Nucleus accumbens (tissue), 56 donors: ENCODE measurements around the gene CSDE1.
"Not testable (repeated sequence)": the region's sequence is repeated elsewhere in the genome, so short reads cannot be mapped to it uniquely, and the experiment has no call there.

Experiments
- DNase-seq, 56 donors: peaks; one replicate each; lab custom pipeline; 2025; lab: John Stamatoyannopoulos, UW

CSDE1 gene

DNA sequence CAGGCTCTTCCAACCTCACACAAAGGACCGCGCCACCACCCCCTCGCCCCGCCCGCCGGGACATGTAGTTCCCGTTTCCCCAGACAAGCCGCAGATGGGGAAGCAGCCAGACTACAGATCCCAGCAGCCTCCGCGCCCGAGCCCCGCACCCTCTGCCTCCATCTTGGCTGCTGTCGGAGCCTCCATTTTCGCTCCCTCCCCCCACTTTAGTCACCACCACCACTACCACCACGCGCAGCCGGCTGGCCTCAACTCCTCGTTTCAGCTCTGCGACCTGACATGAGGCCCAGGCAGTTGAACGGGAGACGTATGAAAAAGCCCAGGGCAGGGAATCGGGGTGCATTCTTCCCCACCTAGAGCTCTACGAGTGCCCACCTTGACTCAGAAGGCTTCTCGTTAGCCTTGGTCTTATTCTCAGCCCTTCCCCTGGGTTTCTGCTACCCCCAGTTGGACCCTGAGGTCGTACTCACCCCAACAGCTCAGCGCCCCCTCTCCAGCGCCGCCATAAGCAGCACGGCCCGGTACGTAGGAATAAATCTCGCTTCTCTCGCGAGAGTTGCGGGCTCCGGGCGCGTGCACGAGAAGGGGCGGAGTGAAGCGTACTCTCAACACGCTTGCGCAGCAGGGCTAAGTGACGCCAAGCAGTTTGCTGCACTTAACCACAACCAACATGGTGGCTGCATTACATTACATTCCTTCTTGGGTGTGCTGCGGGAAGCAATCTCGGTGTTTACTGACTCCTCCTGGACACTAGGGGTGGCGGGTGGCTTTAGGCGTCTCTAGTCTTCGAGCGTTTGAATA lies at the start of gene CSDE1:
Gene CSDE1 (minus strand): TSS at position 530 of the 801 bp plus-strand sequence. CDS start 18,094 bp downstream, outside the sequence.
- peak; percentile 57 to 97 (median 92) for DNase-seq

DNA sequence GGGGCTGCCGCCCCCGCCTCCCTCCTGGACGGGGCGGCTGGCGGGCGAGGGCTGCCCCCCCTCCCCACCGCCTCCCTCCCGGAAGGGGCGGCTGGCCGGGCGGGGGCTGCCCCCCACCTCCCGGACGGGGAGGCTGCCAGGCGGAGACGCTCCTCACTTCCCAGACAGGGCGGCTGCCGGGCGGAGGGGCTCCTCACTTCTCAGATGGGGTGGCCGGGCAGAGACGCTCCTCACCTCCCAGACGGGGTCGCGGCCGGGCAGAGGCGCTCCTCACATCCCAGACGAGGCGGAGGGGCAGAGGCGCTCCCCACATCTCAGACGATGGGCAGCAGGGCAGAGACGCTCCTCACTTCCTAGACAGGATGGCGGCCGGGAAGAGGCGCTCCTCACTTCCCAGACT lies 46.7 kb upstream of the CSDE1 start:
- not testable (repeated sequence) for DNase-seq

DNA sequence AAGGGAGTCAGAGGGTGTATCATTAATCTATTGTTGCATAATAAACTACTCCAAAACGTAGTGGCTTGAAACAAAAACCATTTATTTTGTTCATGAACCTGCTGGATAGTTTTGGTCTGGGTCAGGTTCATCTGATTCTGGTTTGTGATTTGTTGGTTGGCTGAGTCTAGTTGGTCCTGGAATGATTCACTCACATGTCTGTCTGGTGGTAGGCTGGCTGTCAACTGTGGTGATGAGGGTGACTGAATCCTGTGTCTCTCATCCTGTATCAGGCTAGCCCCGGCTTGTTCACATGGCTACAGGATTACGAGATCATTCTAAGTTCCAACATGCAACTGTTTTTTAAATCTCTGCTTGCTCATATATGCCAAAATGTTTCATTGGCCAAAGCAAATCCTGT lies 45.2 kb upstream of the CSDE1 start:
- no peak for DNase-seq

DNA sequence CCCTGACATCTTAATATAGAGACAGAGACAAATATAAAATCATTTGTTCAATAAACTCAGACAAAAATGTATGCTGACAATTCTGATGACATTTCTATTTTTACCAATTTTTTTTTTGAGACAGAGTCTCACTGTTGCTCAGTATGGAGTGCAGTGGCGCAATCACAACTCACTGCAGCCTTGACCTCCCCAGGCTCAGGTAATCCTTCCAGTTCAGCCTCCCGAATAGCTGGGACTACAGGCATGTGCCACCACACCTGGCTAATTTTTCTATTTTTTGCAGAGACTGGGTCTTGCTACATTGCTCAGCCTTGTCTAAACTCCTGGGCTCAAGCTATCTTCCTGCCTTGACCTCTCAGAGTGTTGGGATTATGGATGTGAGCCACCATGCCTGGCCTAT lies 36.3 kb upstream of the CSDE1 start:
- DNase-seq: no peak

DNA sequence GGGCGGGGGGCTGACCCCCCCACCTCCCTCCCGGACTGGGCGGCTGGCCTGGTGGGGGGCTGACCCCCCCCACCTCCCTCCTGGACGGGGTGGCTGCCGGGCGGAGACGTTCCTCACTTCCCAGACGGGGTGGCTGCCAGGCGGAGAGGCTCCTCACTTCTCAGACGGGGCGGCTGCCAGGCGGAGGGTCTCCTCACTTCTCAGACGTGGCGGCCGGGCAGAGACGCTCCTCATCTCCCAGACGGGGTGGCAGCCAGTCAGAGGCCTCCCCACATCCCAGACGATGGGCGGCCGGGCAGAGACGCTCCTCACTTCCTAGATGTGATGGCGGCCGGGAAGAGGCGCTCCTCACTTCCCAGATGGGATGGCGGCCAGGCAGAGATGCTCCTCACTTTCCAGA lies 32.8 kb upstream of the CSDE1 start:
- DNase-seq: not testable (repeated sequence)

DNA sequence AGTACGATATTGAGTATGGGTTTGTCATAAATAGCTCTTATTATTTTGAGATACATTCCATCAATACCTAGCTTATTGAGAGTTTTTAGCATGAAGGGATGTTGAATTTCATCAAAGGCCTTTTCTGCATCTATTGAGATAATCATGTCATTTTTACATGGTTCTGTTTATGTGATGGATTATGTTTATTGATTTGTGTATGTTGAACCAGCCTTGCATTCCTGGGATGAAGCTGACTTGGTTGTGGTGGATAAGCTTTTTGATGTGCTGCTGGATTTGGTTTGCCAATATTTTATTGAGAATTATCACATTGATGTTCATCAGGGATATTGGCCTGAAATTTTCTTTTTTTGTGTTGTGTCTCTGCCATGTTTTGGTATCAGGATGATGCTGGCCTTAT lies 28.7 kb upstream of the CSDE1 start:
- not testable (repeated sequence) for DNase-seq

DNA sequence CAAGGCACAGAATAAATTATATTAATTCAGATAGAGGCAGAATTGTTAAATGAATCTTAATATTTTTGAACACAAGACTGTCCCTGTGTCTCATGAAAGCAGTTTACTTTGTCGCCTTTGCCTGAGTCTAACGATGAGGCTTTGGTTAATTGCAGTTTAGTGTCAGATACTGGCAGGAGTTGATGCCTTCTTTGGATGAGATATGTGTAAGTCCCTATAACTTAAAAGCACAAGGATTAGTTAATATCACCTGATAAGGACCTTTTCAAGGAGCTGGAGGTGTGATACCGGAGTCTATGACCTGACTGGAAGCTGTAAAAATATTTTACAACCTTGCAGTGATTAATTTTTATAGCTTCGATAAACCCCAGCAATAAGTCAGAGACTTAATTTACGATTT lies 24.7 kb upstream of the CSDE1 start:
- no peak for DNase-seq

DNA sequence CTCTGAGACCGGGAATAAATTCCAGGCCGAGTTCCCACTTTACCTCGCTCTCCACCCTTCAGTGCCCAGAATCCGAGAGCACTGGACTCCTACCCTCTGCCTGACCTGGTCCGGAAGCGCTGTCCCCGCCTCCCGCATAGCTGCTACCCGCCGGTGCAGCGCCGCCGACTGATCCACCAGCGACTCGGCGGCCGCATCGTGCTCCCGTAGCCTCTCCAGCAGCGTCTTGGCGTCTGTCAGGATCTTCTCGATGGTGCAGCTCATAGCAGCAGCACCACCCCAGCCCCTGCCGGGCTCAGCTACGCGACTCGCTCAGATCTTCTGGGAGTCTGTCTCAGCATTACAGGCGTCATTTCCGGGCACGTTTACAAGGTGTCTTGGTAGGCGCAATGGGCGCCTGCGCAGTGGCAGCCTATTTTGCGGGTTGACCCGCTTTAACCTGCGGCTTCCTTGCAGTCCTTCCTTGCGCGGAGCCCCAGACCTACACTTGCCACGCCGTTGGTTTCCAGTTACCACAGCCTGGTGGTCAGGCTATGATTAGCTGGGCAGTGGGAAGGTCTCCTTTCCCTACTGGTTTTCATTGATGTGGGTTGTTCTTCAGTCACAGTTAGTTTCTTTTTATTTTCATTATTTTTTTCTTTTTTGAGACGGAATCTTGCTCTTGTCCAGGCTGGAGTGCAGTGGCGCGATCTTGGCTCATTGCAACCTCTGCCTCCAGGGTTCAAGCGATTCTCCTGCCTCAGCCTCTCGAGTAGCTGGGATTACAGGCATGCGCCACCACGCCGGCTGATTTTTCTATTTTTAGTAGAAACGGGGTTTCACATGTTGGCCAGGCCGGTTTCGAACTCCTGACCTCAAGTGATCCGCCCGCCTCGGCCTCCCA lies 22.8 kb upstream of the CSDE1 start, which contains the start of gene SIKE1:
Gene SIKE1 (minus strand): TSS at position 342 of the 883 bp plus-strand sequence. CDS start 78 bp downstream, at position 264.
- peak; percentile 43 to 96 (median 84) for DNase-seq

DNA sequence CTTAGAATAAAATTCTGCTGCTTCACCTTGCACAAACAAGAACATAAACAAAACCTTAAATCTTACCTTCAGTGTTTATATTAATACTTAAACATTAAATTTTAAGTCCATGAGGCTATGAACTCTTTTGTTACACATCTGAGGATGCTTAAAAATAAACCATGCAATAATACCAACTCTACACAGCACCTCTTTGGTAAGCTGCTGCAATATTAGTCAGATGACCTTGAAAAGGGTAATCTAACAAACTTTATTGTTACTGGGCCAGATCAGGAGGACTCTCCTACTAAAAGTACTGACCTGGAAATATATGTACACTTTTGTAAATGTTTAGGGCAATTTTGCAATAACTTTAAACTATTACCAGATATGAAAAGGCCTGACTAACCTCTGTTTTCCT lies 21.9 kb upstream of the CSDE1 start:
- no peak for DNase-seq

DNA sequence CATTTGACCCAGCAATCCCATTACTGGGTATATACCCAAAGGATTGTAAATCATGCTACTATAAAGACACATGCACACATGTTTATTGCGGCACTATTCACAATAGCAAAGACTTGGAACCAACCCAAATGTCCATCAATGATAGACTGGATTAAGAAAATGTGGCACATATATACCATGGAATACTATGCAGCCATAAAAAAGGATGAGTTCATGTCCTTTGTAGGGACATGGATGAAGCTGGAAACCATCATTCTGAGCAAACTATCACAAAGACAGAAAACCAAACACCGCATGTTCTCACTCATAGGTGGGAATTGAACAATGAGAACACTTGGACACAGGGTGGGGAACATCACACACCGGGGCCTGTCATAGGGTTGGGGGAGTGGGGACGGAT lies 18.9 kb upstream of the CSDE1 start:
- DNase-seq: not testable (repeated sequence)

DNA sequence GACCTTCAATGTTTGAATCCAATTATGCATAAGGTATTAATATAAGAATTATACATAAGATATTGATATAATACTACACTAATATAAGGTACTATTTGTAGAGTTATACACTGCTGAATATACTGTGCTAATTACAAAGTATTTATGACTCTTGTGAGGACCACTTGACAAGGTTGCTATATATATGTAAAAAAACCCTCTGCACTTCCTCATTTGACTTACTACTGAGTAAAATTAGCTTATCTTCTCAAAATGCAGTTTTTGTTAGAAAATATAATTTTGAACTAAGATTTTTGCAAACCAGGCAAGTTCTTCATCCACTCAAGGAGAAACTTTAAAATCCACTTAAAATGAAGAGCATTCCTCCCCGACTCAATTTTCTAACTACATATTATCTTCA lies 14.2 kb upstream of the CSDE1 start:
- no peak for DNase-seq

DNA sequence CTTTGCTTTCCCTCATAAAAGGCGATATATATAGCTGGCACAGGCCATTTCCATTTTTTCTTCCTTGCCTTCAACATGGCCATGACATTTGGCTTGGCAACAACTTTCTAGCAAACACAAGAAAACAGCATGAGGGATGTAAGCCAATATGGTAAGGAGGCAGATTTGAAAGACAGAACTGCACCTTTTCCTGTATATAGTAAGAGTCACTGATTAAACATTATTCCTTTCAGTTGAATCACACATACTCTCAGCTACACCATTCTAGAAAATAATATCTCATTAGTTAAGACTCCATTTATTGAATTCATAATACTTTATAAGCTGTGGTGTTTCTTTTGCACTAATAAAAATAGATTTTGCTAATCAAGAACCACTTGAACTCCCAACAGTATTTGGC lies 13.2 kb upstream of the CSDE1 start:
- DNase-seq: no peak

DNA sequence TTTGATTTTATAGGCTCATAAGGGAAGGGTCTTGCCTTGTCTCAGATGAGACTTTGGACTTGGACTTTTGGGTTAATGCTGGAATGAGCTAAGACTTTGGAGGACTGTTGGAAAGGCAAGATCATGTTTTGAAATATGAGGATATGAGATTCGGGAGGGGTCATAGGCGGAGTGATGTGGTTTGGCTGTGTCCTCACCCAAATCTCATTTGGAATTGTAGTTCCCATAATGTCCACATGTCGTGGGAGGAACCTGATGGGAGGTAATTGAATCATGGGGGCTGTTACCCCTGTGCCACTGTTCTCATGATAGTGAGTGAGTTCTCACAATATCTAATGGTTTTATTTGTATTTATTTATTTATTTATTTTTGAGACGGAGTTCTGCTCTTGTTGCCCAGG lies 6.9 kb upstream of the CSDE1 start:
- no peak for DNase-seq

DNA sequence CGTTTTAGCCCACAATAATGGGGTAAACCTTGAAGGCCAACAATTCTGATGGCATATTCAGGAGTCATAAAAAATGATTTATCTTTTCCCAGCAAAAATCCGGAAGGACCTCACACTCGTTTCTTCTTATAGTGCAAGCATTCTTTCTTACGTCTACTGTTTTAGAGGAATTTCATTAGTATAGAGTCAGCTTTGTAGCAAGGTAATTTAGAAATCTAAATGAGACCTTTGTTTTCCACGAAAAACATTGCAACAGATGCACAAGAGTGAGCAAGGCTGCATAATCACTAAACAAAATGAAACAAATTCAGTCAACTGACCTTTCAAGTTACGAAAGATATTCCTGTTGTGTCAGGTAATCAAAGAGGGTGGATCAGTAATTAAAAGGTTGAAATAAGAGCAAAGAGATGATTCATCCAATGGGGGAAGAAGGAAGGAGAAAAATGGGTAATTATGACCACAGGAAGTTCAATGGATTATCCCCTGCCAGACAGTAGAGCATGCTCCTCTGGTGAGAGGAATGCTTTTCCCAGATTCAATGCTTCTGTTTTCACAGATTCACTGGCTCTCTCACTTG lies 560 bp upstream of the CSDE1 start:
- DNase-seq: no peak

DNA sequence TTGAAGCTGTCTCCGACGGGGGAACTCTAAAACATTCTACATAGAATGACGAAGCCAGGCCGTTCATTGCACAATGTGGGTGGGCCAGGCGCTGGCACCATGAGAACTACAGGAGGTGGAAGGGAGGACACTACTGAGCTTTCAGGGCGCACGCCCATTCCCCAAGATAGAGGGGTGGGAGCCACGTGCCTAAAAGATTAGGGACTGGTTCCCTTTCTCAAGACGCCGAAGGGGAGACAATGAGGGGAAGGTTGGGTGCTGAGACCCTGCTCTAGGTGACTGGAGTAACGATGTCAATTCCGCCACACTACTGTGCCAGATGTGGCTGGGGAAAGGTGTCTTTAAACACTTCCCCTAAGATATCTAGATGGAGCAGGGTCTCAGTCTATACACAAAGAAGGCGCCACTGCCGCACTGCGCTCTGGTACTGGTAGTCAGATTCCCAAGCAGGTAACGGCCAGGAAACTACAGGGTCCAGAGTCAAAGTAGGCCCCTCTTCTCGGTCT lies 782 bp downstream of the CSDE1 start:
- peak in 3 of 56 donors; percentile 6 to 44 (median 38) for DNase-seq

DNA sequence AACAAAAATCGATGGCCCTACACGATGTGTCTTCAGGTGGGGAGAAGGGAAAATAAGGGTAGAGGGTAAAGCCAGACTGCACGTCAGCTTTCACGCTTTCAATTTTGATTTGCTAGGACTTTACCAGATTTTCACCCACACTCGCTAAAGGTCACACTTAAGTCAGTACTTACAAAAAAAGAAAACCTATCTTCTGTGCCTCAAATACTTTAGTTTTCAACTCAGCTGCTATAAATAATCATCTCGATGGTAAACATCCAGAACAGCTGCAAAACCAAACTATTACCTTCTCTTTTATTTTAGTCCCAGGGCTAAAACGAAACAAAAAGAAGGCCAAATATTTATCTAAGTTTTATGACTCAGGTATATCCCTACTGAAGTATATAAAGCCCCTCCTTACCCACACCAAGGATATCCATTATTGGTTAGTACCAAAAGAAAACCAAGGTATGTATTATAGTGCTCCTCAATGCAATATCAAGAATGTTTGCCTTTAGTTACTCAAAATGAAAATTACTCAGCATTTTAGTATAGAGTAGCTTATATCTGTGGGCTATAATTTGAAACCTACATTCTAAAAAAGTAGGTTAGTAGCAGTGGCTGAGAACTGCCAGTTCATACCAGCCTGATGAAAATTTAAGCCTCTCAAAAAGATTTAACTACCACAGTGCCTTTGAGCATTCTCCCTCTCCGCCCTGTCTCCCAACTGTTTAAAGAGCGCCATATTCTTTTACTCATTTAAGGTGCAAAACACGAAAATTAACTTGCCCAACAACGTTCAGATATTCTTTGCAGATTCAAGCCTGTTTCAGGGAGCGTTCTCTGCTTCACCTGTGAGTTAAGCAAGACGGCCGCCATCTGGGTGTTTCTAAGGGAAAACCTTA lies 1.5 kb downstream of the CSDE1 start:
- DNase-seq: no peak

DNA sequence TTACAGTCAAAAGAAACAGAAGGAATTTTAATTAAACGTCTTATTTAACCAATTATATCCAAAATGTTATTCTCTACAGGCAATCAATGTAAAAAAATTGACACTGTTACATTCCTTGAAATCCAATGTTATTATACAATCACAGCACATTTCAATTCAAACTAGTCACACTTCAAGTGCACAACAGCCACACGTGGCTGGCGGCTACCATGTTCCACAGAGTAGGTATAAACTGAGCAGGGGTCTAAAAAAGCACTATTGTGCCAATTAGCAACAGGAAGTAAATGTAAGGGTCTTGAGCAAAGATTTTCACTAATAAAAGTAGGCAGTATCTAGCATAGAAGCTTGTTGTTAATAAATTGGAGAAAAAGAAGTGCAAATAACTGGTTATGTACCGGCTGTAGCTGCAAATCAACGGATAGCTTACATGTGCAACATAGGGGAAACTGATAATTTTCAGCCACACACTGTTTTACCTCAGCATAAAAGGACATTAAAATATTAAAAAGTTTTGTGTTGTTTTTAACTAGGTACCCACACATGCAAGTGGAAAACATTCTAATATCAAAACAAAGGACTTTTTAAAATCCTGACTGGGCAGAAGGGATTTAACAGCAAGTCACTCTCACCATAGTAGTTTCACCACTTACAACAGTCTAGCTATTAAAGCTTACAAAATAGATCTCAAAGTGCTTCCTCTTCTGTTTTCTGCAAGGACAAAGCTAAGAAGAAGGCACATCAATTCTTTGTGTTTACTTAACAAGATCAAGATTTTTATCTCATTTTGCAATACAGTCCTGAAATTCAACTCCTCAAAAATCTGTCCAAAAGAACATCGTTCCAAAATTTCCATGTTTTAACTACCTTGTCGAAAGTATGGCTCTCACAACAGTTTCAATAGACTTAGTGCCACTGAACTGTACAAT lies 2.5 kb downstream of the CSDE1 start:
- no peak for DNase-seq

DNA sequence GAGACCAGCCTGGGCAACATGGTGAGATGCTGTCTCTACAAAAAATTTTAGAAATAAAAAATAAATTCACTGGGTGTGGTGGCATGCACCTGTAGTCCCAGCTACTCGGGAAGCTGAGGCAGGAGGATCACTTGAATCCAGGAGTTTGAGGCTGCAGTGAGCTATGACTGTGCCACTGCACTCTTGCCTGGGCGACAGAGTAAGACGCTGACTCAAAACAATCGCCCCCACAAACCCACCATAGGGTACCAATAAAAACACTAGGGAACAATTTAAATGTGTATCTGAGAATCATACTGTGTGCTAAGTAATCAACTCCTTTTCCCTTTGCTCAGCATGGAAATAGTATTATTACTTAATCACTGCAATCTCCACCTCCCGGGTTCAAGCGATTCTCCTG lies 4.1 kb downstream of the CSDE1 start:
- not testable (repeated sequence) for DNase-seq

DNA sequence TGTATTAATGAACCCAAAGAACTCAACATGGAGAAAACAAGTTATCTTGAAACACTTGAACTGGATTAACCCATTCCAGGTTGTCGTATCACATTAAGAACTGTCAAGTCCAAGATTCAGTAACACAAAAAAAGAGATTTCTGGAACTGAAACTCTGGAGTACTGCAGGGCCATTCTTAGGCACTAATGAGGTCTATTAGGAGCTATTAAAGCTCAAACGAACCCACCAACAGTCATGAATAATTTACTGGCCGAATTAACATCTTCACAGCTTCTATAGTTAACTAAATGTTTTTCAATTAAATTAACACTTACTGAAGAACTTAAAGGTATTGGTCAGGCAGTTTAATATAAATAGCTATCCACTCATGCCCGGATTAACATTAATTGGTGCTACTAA lies 4.6 kb downstream of the CSDE1 start:
- no peak for DNase-seq
